ENCODE data around the gene GRIA4.

The GRIA4 gene

GRCh38 chr11:105840391-105840790 is 230.5 kb downstream of the GRIA4 start:
- TF ChIP-seq CTCF (IDR thresholded peaks at IDR 0.05; ENCODE audit: low read depth, low read length) (no peak), EZH2phosphoT487 (IDR thresholded peaks at IDR 0.05; ENCODE audit: low read depth) (no peak)
- Histone ChIP-seq H3K9ac (ENCODE audit: low read length) (no peak overlapping the region), H3K4me3 (ENCODE audit: low read length) (no peak overlapping the region), H3K36me3 (replicated peaks; ENCODE audit: low read depth, low read length) (no peaks in the 10 kb centered on the region), H3K27ac (ENCODE audit: low read length) (no peak overlapping the region), H3K4me2 (ENCODE audit: low read length) (no peak overlapping the region), H3K79me2 (ENCODE audit: low read length) (no peaks in the 10 kb centered on the region), H3K9me3 (ENCODE audit: insufficient read depth, low read length) (no peaks in the 10 kb centered on the region), H3K4me1 (ENCODE audit: low read length) (no peaks in the 10 kb centered on the region), H4K20me1 (ENCODE audit: insufficient read depth, low read length) (no peaks in the 10 kb centered on the region), H2AFZ (ENCODE audit: low read depth, low read length) (no peak overlapping the region), H3K27me3 (ENCODE audit: low read depth, low read length) (no peaks in the 10 kb centered on the region)

GRCh38 chr11:105852403-105852802 is 242.5 kb downstream of the GRIA4 start:
- no peak for TF ChIP-seq EZH2phosphoT487 (IDR thresholded peaks at IDR 0.05; ENCODE audit: low read depth)
- no peak for TF ChIP-seq CTCF (IDR thresholded peaks at IDR 0.05; ENCODE audit: low read depth, low read length)
- no peaks in the 10 kb centered on the region for H3K36me3 ChIP-seq (replicated peaks; ENCODE audit: low read depth, low read length)
- no peaks in the 10 kb centered on the region for H4K20me1 ChIP-seq (ENCODE audit: insufficient read depth, low read length)
- no peak overlapping the region for H3K4me3 ChIP-seq (ENCODE audit: low read length)
- H3K27ac ChIP-seq (ENCODE audit: low read length) = no peak overlapping the region
- no peaks in the 10 kb centered on the region for H3K4me1 ChIP-seq (ENCODE audit: low read length)
- H3K27me3 ChIP-seq (ENCODE audit: low read depth, low read length) = no peaks in the 10 kb centered on the region
- H3K79me2 ChIP-seq (ENCODE audit: low read length) = no peaks in the 10 kb centered on the region
- H3K9ac ChIP-seq (ENCODE audit: low read length) = no peak overlapping the region
- H2AFZ ChIP-seq (ENCODE audit: low read depth, low read length) = no peak overlapping the region
- no peak overlapping the region for H3K4me2 ChIP-seq (ENCODE audit: low read length)
- no peaks in the 10 kb centered on the region for H3K9me3 ChIP-seq (ENCODE audit: insufficient read depth, low read length)

GRCh38 chr11:105854269-105854668 is 244.4 kb downstream of the GRIA4 start:
- Histone ChIP-seq H3K79me2 (ENCODE audit: low read length) (no peaks in the 10 kb centered on the region), H2AFZ (ENCODE audit: low read depth, low read length) (no peak overlapping the region)

GRCh38 chr11:105856954-105857353 is 247.1 kb downstream of the GRIA4 start:
- H3K4me3 ChIP-seq (ENCODE audit: low read length) = no peak overlapping the region
- no peaks in the 10 kb centered on the region for H3K27me3 ChIP-seq (ENCODE audit: low read depth, low read length)
- H3K4me1 ChIP-seq (ENCODE audit: low read length) = no peaks in the 10 kb centered on the region
- no peak overlapping the region for H2AFZ ChIP-seq (ENCODE audit: low read depth, low read length)
- H3K36me3 ChIP-seq (replicated peaks; ENCODE audit: low read depth, low read length) = no peaks in the 10 kb centered on the region
- TF ChIP-seq CTCF (IDR thresholded peaks at IDR 0.05; ENCODE audit: low read depth, low read length) = no peak
- no peak for TF ChIP-seq EZH2phosphoT487 (IDR thresholded peaks at IDR 0.05; ENCODE audit: low read depth)
- no peak overlapping the region for H3K9ac ChIP-seq (ENCODE audit: low read length)
- no peak overlapping the region for H3K4me2 ChIP-seq (ENCODE audit: low read length)
- no peaks in the 10 kb centered on the region for H3K79me2 ChIP-seq (ENCODE audit: low read length)
- no peaks in the 10 kb centered on the region for H4K20me1 ChIP-seq (ENCODE audit: insufficient read depth, low read length)
- H3K27ac ChIP-seq (ENCODE audit: low read length) = no peak overlapping the region
- no peaks in the 10 kb centered on the region for H3K9me3 ChIP-seq (ENCODE audit: insufficient read depth, low read length)

More at GRCh38 chr11:105854269-105854668, 244.4 kb downstream of the GRIA4 start:
- Histone ChIP-seq H3K36me3 (replicated peaks; ENCODE audit: low read depth, low read length) (no peaks in the 10 kb centered on the region), H3K27ac (ENCODE audit: low read length) (no peak overlapping the region), H3K4me2 (ENCODE audit: low read length) (no peak overlapping the region), H3K4me1 (ENCODE audit: low read length) (no peaks in the 10 kb centered on the region), H3K9me3 (ENCODE audit: insufficient read depth, low read length) (no peaks in the 10 kb centered on the region), H3K9ac (ENCODE audit: low read length) (no peak overlapping the region), H4K20me1 (ENCODE audit: insufficient read depth, low read length) (no peaks in the 10 kb centered on the region), H3K4me3 (ENCODE audit: low read length) (no peak overlapping the region), H3K27me3 (ENCODE audit: low read depth, low read length) (no peaks in the 10 kb centered on the region)
- no peak for TF ChIP-seq CTCF (IDR thresholded peaks at IDR 0.05; ENCODE audit: low read depth, low read length)
